Measurements from ENCODE around the gene MTF1.

GRCh38 chr1:37865348-37866120, 6.1 kb upstream of the MTF1 start:
- TF ChIP-seq, protein P1, sequence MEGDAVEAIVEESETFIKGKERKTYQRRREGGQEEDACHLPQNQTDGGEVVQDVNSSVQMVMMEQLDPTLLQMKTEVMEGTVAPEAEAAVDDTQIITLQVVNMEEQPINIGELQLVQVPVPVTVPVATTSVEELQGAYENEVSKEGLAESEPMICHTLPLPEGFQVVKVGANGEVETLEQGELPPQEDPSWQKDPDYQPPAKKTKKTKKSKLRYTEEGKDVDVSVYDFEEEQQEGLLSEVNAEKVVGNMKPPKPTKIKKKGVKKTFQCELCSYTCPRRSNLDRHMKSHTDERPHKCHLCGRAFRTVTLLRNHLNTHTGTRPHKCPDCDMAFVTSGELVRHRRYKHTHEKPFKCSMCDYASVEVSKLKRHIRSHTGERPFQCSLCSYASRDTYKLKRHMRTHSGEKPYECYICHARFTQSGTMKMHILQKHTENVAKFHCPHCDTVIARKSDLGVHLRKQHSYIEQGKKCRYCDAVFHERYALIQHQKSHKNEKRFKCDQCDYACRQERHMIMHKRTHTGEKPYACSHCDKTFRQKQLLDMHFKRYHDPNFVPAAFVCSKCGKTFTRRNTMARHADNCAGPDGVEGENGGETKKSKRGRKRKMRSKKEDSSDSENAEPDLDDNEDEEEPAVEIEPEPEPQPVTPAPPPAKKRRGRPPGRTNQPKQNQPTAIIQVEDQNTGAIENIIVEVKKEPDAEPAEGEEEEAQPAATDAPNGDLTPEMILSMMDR (IDR thresholded peaks at IDR 0.05 in 8 of 11, conservative IDR thresholded peaks at IDR 0.05 in 3 of 11) = no peak
- TF ChIP-seq POLR2A (IDR thresholded peaks at IDR 0.05) = no peak

Data from spleen (tissue), 7 donors.